K562 (cell line): ENCODE results near the gene LIPT2. TPM values are rescaled to one million over a fixed set of nuclear protein-coding genes. Genes with fewer than 3 reads are reported as not detected.

Experiments
- ATAC-seq: fragments of 200-7000 bp; cut with Tn5 transposase; 3 replicates; pipeline ENCODE4 v1.9.1; 2020; ENCODE audit warnings: moderate library complexity
- BruUV-seq: library from RNA; stranded (reverse); fragments of 400-500 nt; replicated peaks from 2 replicates; lab custom pipeline; 2021; lab: Mats Ljungman, UMichigan
- CTCF ChIA-PET: fragments of 300-600 bp; formaldehyde crosslinking; extraction: SDS; loops from one replicate; lab custom pipeline; 2021; ENCODE audit warnings: low intra/inter-chr PET ratio; lab: Yijun Ruan, JAX
- POLR2A ChIA-PET: fragments of 300-600, 350-650 bp; sonication (Branson Sonifier 250); formaldehyde crosslinking; extraction: SDS; loops from one replicate; lab custom pipeline; 2021; ENCODE audit warnings: antibody characterized with exemption, inconsistent platforms; lab: Yijun Ruan, JAX
- DNase-seq, 4 experiments: peaks; one replicate each; pipeline versions ENCODE4 v3.0.0 to v3.0.0-alpha.2; 2011 to 2018; ENCODE audit warnings: low spot score in 3 of 4, mixed read lengths in 3 of 4; ENCODE audit errors: extremely low read depth in 1 of 4
- FAIRE-seq: peaks from 2 replicates; lab custom pipeline; 2011; peaks lifted over from hg19 to GRCh38; lab: Jason Lieb, UNC
- H2AFZ ChIP-seq: 2 replicates; pipeline ENCODE4 v1.6.0; 2011; ENCODE audit warnings: low read depth, low read length, control low read depth, inconsistent platforms
- H3K27ac ChIP-seq: fragments of 200-600 bp; 3 replicates; pipeline ENCODE4 v1.8.0; 2011; ENCODE audit warnings: low read depth, mild to moderate bottlenecking, control low read depth, inconsistent platforms, low read length, moderate library complexity, mixed read lengths; ENCODE audit errors: extremely low read depth
- H3K27me3 ChIP-seq, 2 experiments: fragments of 300-600 bp in 1 of 2; 2 replicates in 1 of 2; 3 replicates in 1 of 2; pipeline versions ENCODE4 v1.6.0 to v1.8.0; 2011; ENCODE audit warnings: inconsistent platforms in 2 of 2, low read length in 2 of 2, mild to moderate bottlenecking in 1 of 2, mixed read lengths in 1 of 2, moderate library complexity in 1 of 2; ENCODE audit not compliant: control insufficient read depth in 2 of 2, insufficient read depth in 2 of 2
- H3K36me3 ChIP-seq: fragments of 300-600 bp; 3 replicates; pipeline ENCODE4 v1.8.0; 2011; ENCODE audit warnings: mild to moderate bottlenecking, low read length, inconsistent platforms; ENCODE audit not compliant: control insufficient read depth, insufficient read depth
- H3K4me1 ChIP-seq, 2 experiments: fragments of 200-600 bp in 1 of 2; replicated peaks in 1 of 2; 2 replicates in 1 of 2; 3 replicates in 1 of 2; pipeline versions ENCODE4 v1.5.1 to v1.8.0; 2011; ENCODE audit warnings: inconsistent platforms in 2 of 2, low read length in 2 of 2, mild to moderate bottlenecking in 1 of 2, mixed read lengths in 1 of 2, moderate library complexity in 1 of 2; ENCODE audit not compliant: control insufficient read depth in 2 of 2, insufficient read depth in 2 of 2
- H3K4me2 ChIP-seq: 2 replicates; pipeline ENCODE4 v1.6.1; 2011; ENCODE audit warnings: low read length, control low read depth, inconsistent platforms, mixed read lengths; ENCODE audit not compliant: insufficient read depth
- H3K4me3 ChIP-seq: fragments of 200-600 bp; sonication (generic), shearing (Covaris generic); 2 replicates; pipeline ENCODE4 v1.5.1; 2016; ENCODE audit warnings: control low read depth, inconsistent platforms
- H3K79me2 ChIP-seq: fragments of 200-600 bp; 3 replicates; pipeline ENCODE4 v1.8.0; 2011; ENCODE audit warnings: low read length, inconsistent platforms; ENCODE audit not compliant: control insufficient read depth, insufficient read depth
- H3K9ac ChIP-seq, 2 experiments: 2 replicates each; pipeline versions ENCODE4 v1.6.0 to v1.6.1; 2011; ENCODE audit warnings: low read depth in 2 of 2, low read length in 2 of 2, control low read depth in 1 of 2, inconsistent platforms in 1 of 2, mild to moderate bottlenecking in 1 of 2, mixed read lengths in 1 of 2; ENCODE audit not compliant: insufficient read depth in 1 of 2
- H3K9me1 ChIP-seq: one replicate; pipeline ENCODE4 v1.6.0; 2011; ENCODE audit warnings: inconsistent platforms, mild to moderate bottlenecking, low read length, moderate library complexity; ENCODE audit not compliant: control insufficient read depth, insufficient read depth
- H3K9me3 ChIP-seq: replicated peaks from 2 replicates; pipeline ENCODE4 v1.5.1; 2011; ENCODE audit warnings: low read depth, low read length, inconsistent platforms; ENCODE audit not compliant: control insufficient read depth, insufficient read depth
- H4K20me1 ChIP-seq: replicated peaks from 2 replicates; pipeline ENCODE4 v1.6.1; 2011; ENCODE audit warnings: low read length, inconsistent platforms, mixed read lengths; ENCODE audit not compliant: control insufficient read depth, insufficient read depth
- C11orf30 ChIP-seq: fragments of 450-650 bp; IDR thresholded peaks from 2 replicates; pipeline ENCODE4 v1.6.1; 2016; ENCODE audit warnings: low read depth, mild to moderate bottlenecking
- ETV1 ChIP-seq: fragments of 450-650 bp; conservative IDR thresholded peaks from 2 replicates; pipeline ENCODE4 v1.6.1; 2016; ENCODE audit warnings: missing genetic modification characterization, control low read depth, low read depth, missing compliant biosample characterization
- HLTF ChIP-seq: fragments of 450-650 bp; IDR thresholded peaks from 2 replicates; pipeline ENCODE4 v1.6.1; 2016
- OTX1 ChIP-seq: fragments of 450-650 bp; formaldehyde crosslinking; IDR thresholded peaks from 2 replicates; pipeline ENCODE4 v1.4.0; 2022; ENCODE audit warnings: mild to moderate bottlenecking
- PHTF2 ChIP-seq: fragments of 250-450 bp; sonication (Bioruptor Pico); IDR thresholded peaks from 2 replicates; pipeline ENCODE4 v1.5.0; 2021; ENCODE audit warnings: mild to moderate bottlenecking
- SAFB ChIP-seq: fragments of 200-400 bp; formaldehyde crosslinking; IDR thresholded peaks from 2 replicates; pipeline ENCODE4 v1.6.1; 2017; ENCODE audit warnings: low read depth, low read length, borderline replicate concordance
- SMAD4 ChIP-seq: fragments of 250-450 bp; sonication (Bioruptor Pico); conservative IDR thresholded peaks from 2 replicates; pipeline ENCODE4 v1.8.0; 2021; ENCODE audit warnings: inconsistent platforms, mild to moderate bottlenecking, moderate library complexity
- SPI1 ChIP-seq: IDR thresholded peaks from 2 replicates; pipeline ENCODE4 v1.6.1; 2011; ENCODE audit warnings: low read depth, low read length, control low read depth, borderline replicate concordance
- WGBS: fragments of 100-300 bp; shearing (Covaris generic); methylation state at CpG from one replicate; pipeline ENCODE4 v1.1.6; 2016; ENCODE audit warnings: low coverage, mixed read lengths; ENCODE audit not compliant: insufficient coverage; ENCODE audit errors: missing lambda C conversion rate; 5-methylcytosine and 5-hydroxymethylcytosine counted together
- in situ Hi-C: fragments of 300-500 bp; cut with MboI; formaldehyde crosslinking; loops from 4 replicates; pipeline ENCODE4 v1.15.0; 2018; ENCODE audit warnings: inconsistent platforms, mixed read lengths
- intact Hi-C: fragments of 100-400 bp; cut with micrococcal nuclease; formaldehyde crosslinking; loops from 2 replicates; pipeline ENCODE4 v1.14.2; 2022
- polyA plus RNA-seq, 8 experiments: library from polyadenylated mRNA; depleted of rRNA in 4 of 8; stranded (reverse) in 5 of 8; unstranded in 3 of 8; fragments of >200 nt; fragmentation: Nextera tagmentation in 2 of 8; fragmentation: Illumina TruSeq in 1 of 8; extraction: Ambion mirVana in 2 of 8; extraction: Trizol in 1 of 8; gene quantifications; 2 replicates each; pipeline versions ENCODE4 v1.2.1 to v1.2.3, GENCODE V29; 2011 to 2014; ENCODE audit warnings: inconsistent platforms in 1 of 8, missing spikeins in 1 of 8
- total RNA-seq, 7 experiments: library from RNA; depleted of rRNA in 6 of 7; stranded (reverse); fragments of >200 nt in 6 of 7; fragmentation: Illumina TruSeq in 2 of 7; extraction: Trizol in 2 of 7; gene quantifications; 2 replicates each; pipeline versions ENCODE4 v1.2.1 to v1.2.3, GENCODE V29; 2011 to 2021; ENCODE audit warnings: low replicate concordance in 1 of 7

Gene LIPT2
- total and polyA plus RNA-seq, 9 of the 15 experiments (the other 6 are each of a cell fraction or from before 2014, with no cell fraction given) = 1.00 to 5.2 (median 3.5) TPM

DNA sequence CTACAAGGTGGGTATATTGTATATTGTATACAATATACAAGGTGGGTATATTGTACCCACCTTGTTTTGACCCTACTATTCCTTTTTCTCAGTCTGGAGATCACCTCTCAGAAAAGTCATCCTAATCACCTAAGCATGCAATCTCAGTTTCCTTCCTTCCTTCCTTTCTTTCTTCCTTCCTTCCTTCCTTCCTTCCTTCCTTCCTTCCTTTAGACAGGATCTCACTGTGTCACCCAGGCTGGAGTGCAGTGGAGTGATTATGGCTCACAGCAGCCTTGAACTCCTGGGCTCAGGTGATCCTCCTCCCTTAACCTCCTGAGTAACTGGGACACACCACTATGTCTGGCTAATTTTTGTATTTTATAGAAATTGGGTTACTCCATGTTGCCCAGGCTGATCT, 25.0 kb downstream of the LIPT2 start:
- POLR2A ChIA-PET = interaction anchor here (2.9 kb wide), 1 partner anchor 10 kb away, joined by 8 read pairs; no protein-coding TSS in a partner anchor
- no peak overlapping the region for H3K9ac ChIP-seq
- FAIRE-seq (no peak), DNase-seq (no peak), ATAC-seq (no peak)
- H3K36me3 ChIP-seq = no peaks in the 10 kb centered on the region
- no peaks in the 10 kb centered on the region for H3K9me3 ChIP-seq
- H4K20me1 ChIP-seq = no peaks in the 10 kb centered on the region
- no peak overlapping the region for H2AFZ ChIP-seq
- BruUV-seq = no TSS peak
- TF ChIP-seq SPI1 = no peak
- no peak for TF ChIP-seq HLTF
- TF ChIP-seq ETV1 (tag) = peak; percentile 43; the same call in 1 of the 2 replicates
- no peak overlapping the region for H3K4me3 ChIP-seq
- no peaks in the 10 kb centered on the region for H3K79me2 ChIP-seq
- H3K27me3 ChIP-seq = no peaks in the 10 kb centered on the region; a peak in 1 of 5 replicates
- in situ Hi-C loops (loop anchor here (10.0 kb wide), 1 partner anchor 864 kb away; no protein-coding TSS in a partner anchor), intact Hi-C loops (no loop called here)
- no peak overlapping the region for H3K4me2 ChIP-seq
- H3K4me1 ChIP-seq = peaks cover 18 to 28% of the 10 kb centered on the region in 2 experiments
- no peaks in the 10 kb centered on the region for H3K9me1 ChIP-seq
- CTCF ChIA-PET = no interaction called here
- no peak overlapping the region for H3K27ac ChIP-seq

GRCh38 chr11:74468058-74468457, 25.5 kb downstream of the LIPT2 start:
- in situ Hi-C loops = loop anchor here (10.0 kb wide), 1 partner anchor 863 kb away; no protein-coding TSS in a partner anchor
- TF ChIP-seq OTX1 = no peak
- TF ChIP-seq PHTF2 = no peak
- no peak for TF ChIP-seq C11orf30
- no peak for TF ChIP-seq SAFB
- no peak for TF ChIP-seq SMAD4 (CRISPR knock-in tag)
- TF ChIP-seq, all 486 proteins: peak for 0

More at GRCh38 chr11:74468058-74468457, 25.5 kb downstream of the LIPT2 start:
- Histone ChIP-seq H3K79me2 (no peaks in the 10 kb centered on the region), H3K27me3 (no peaks in the 10 kb centered on the region), H3K9ac (peak overlapping the region; percentile 42 to 89; a peak in 2 of 4 replicates), H3K4me1 (peaks cover 18 to 28% of the 10 kb centered on the region in 2 experiments), H4K20me1 (no peaks in the 10 kb centered on the region), H3K4me2 (peak overlapping the region; percentile 53; the same call in 1 of the 2 replicates), H3K9me3 (no peaks in the 10 kb centered on the region), H3K27ac (no peak overlapping the region), H3K4me3 (no peak overlapping the region), H3K36me3 (no peaks in the 10 kb centered on the region), H2AFZ (peak overlapping the region; percentile 85), H3K9me1 (no peaks in the 10 kb centered on the region)
- no peak for FAIRE-seq
- ATAC-seq = no peak
- ChIA-PET CTCF (no interaction called here), POLR2A (no interaction called here)
- intact Hi-C loops = no loop called here
- WGBS = 51% methylated on average over 4 of the region's 4 CpGs
- no TSS peak for BruUV-seq
- DNase-seq = no peak
